Keratinocyte (primary cell): Measurements from ENCODE around the gene ITPKB.

Experiments used
- EZH2 ChIP-seq: IDR thresholded peaks from one replicate; pipeline ENCODE4 v1.6.1; 2012; ENCODE audit warnings: inconsistent platforms, mild to moderate bottlenecking, low read length, moderate library complexity
- TF ChIP-seq, protein P1 (sequence below), 3 experiments: IDR thresholded peaks in 1 of 3; conservative IDR thresholded peaks in 1 of 3; optimal IDR thresholded peaks in 1 of 3; 2 replicates in 2 of 3; 3 replicates in 1 of 3; pipeline versions ENCODE3 to v1.5.1; 2011; ENCODE audit warnings: low read length in 3 of 3, mild to moderate bottlenecking in 3 of 3, moderate library complexity in 2 of 3, control low read depth in 1 of 3, inconsistent platforms in 1 of 3; ENCODE audit not compliant: insufficient read depth in 2 of 3; ENCODE audit errors: extremely low read depth in 1 of 3

DNA sequence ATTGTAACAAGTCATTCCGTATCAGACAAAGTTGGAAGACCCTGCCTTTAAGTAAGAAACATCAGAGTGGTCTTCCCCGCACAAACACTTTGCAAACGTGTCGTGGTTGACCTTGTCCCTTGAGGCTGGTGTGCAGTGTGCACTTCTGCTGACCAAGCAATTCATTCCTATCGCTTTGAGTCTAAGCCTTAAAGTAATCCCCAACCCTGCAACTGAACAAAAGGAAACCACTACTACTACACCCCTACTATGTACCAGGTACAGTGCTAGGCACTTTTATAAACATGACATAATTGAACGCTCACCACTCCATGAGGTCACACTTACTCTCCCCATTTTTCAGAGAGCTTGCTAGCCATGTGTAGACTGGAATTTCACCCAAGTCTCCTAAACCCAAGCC is 10.6 kb downstream of the ITPKB start:
- TF ChIP-seq, protein P1, sequence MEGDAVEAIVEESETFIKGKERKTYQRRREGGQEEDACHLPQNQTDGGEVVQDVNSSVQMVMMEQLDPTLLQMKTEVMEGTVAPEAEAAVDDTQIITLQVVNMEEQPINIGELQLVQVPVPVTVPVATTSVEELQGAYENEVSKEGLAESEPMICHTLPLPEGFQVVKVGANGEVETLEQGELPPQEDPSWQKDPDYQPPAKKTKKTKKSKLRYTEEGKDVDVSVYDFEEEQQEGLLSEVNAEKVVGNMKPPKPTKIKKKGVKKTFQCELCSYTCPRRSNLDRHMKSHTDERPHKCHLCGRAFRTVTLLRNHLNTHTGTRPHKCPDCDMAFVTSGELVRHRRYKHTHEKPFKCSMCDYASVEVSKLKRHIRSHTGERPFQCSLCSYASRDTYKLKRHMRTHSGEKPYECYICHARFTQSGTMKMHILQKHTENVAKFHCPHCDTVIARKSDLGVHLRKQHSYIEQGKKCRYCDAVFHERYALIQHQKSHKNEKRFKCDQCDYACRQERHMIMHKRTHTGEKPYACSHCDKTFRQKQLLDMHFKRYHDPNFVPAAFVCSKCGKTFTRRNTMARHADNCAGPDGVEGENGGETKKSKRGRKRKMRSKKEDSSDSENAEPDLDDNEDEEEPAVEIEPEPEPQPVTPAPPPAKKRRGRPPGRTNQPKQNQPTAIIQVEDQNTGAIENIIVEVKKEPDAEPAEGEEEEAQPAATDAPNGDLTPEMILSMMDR (optimal IDR thresholded peaks at IDR 0.05 in 1 of 3, IDR thresholded peaks at IDR 0.05 in 1 of 3, conservative IDR thresholded peaks at IDR 0.05 in 1 of 3; ENCODE audit: extremely low read depth in 1 of 3, insufficient read depth in 2 of 3, low read length in 3 of 3): no peak
- no peak for TF ChIP-seq EZH2
